SK-N-SH (cell line): Measurements from ENCODE around the gene ADRB2. TPM values are rescaled to one million over a fixed set of nuclear protein-coding genes. Genes with fewer than 3 reads are reported as not detected.

Experiments
- CTCF ChIA-PET: fragments of 300-600, 350-600 bp; formaldehyde crosslinking; extraction: SDS; loops from one replicate; lab custom pipeline; 2021; lab: Yijun Ruan, JAX
- POLR2A ChIA-PET: fragments of 350-600 bp; sonication (Branson Sonifier 250); formaldehyde crosslinking; extraction: SDS; loops from one replicate; lab custom pipeline; 2020; ENCODE audit warnings: antibody characterized with exemption, inconsistent platforms; lab: Yijun Ruan, JAX
- DNase-seq: peaks from one replicate; pipeline ENCODE4 v3.0.0; 2012
- H2AFZ ChIP-seq: fragments of 200-600 bp; sonication (generic); 2 replicates; pipeline ENCODE4 v1.8.1; 2016; ENCODE audit warnings: antibody characterized with exemption, mild to moderate bottlenecking, low read depth
- H3F3A ChIP-seq: fragments of 200-600 bp; sonication (generic); replicated peaks from 2 replicates; pipeline ENCODE3; 2016; ENCODE audit warnings: antibody characterized with exemption, mild to moderate bottlenecking; ENCODE audit not compliant: insufficient read depth
- H3K27ac ChIP-seq, 2 experiments: fragments of 200-500 bp in 1 of 2; fragments of 200-600 bp in 1 of 2; sonication (Bioruptor generic) in 1 of 2; sonication (generic), shearing (Covaris generic) in 1 of 2; 2 replicates each; pipeline versions ENCODE4 v1.5.1 to v1.6.1; 2014 to 2016; ENCODE audit warnings: low read depth in 2 of 2, inconsistent platforms in 1 of 2, low read length in 1 of 2, mild to moderate bottlenecking in 1 of 2, mixed read lengths in 1 of 2
- H3K27me3 ChIP-seq: fragments of 200-600 bp; sonication (generic), shearing (Covaris generic); 2 replicates; pipeline ENCODE4 v1.6.1; 2016; ENCODE audit warnings: mixed run types; ENCODE audit not compliant: insufficient read depth
- H3K36me3 ChIP-seq, 2 experiments: fragments of 200-500 bp in 1 of 2; fragments of 200-600 bp in 1 of 2; sonication (Bioruptor generic) in 1 of 2; sonication (generic) in 1 of 2; replicated peaks in 1 of 2; 2 replicates each; pipeline versions ENCODE3 to v1.5.1; 2014 to 2016; ENCODE audit warnings: low read length in 1 of 2, mild to moderate bottlenecking in 1 of 2; ENCODE audit not compliant: insufficient read depth in 2 of 2, control insufficient read depth in 1 of 2
- H3K4me1 ChIP-seq, 2 experiments: fragments of 200-500 bp in 1 of 2; fragments of 200-600 bp in 1 of 2; sonication (Bioruptor generic) in 1 of 2; sonication (generic), shearing (Covaris generic) in 1 of 2; 2 replicates each; pipeline versions ENCODE4 v1.5.1 to v1.6.1; 2014 to 2016; ENCODE audit warnings: low read depth in 1 of 2, low read length in 1 of 2, mixed run types in 1 of 2; ENCODE audit not compliant: insufficient read depth in 2 of 2, control insufficient read depth in 1 of 2
- H3K4me2 ChIP-seq: fragments of 200-600 bp; sonication (generic), shearing (Covaris generic); 2 replicates; pipeline ENCODE4 v1.6.1; 2017; ENCODE audit warnings: mixed run types
- H3K4me3 ChIP-seq, 2 experiments: fragments of 200-500 bp in 1 of 2; fragments of 200-600 bp in 1 of 2; sonication (Bioruptor generic) in 1 of 2; sonication (generic), shearing (Covaris generic) in 1 of 2; 2 replicates each; pipeline versions ENCODE4 v1.5.1 to v1.8.1; 2014 to 2016; ENCODE audit warnings: low read depth in 2 of 2, inconsistent platforms in 1 of 2, low read length in 1 of 2, mild to moderate bottlenecking in 1 of 2, mixed read lengths in 1 of 2, moderate library complexity in 1 of 2
- H3K79me2 ChIP-seq: fragments of 200-600 bp; sonication (generic); 2 replicates; pipeline ENCODE4 v1.8.1; 2017; ENCODE audit warnings: mild to moderate bottlenecking; ENCODE audit not compliant: insufficient read depth
- H3K9ac ChIP-seq: fragments of 200-600 bp; sonication (generic); 2 replicates; pipeline ENCODE4 v1.6.1; 2017; ENCODE audit warnings: mixed run types
- H3K9me2 ChIP-seq: fragments of 200-600 bp; sonication (generic); 2 replicates; pipeline ENCODE4 v1.6.1; 2017; ENCODE audit warnings: mixed run types
- H3K9me3 ChIP-seq: fragments of 200-600 bp; sonication (generic); 2 replicates; pipeline ENCODE4 v1.6.1; 2017; ENCODE audit warnings: mixed run types, mild to moderate bottlenecking, moderate library complexity
- H4K20me1 ChIP-seq: fragments of 200-600 bp; sonication (generic); 2 replicates; pipeline ENCODE4 v1.6.1; 2017; ENCODE audit warnings: mild to moderate bottlenecking, mixed run types; ENCODE audit not compliant: insufficient read depth
- ELF1 ChIP-seq: IDR thresholded peaks from 2 replicates; pipeline ENCODE4 v1.4.0; 2012
- FOXJ3 ChIP-seq: sonication (generic); formaldehyde crosslinking; IDR thresholded peaks from 2 replicates; pipeline ENCODE4 v1.5.1; 2020; ENCODE audit warnings: mild to moderate bottlenecking, missing genetic modification reagents
- GABPA ChIP-seq: IDR thresholded peaks from 2 replicates; pipeline ENCODE4 v1.4.0; 2012; ENCODE audit warnings: low read depth, mild to moderate bottlenecking
- GATA2 ChIP-seq: sonication (generic); formaldehyde crosslinking; IDR thresholded peaks from 2 replicates; pipeline ENCODE4 v1.5.0; 2020; ENCODE audit warnings: mild to moderate bottlenecking, missing genetic modification reagents
- IRF3 ChIP-seq: fragments of 150-350 bp; IDR thresholded peaks from 2 replicates; pipeline ENCODE4 v1.6.1; 2016; ENCODE audit warnings: mild to moderate bottlenecking, low read depth, low read length
- JUND ChIP-seq: IDR thresholded peaks from 2 replicates; pipeline ENCODE4 v1.4.0; 2012
- MEF2A ChIP-seq: IDR thresholded peaks from 2 replicates; pipeline ENCODE4 v1.4.0; 2012; ENCODE audit warnings: low read depth, borderline replicate concordance
- MXI1 ChIP-seq: IDR thresholded peaks from 2 replicates; pipeline ENCODE4 v1.6.1; 2012; ENCODE audit warnings: mild to moderate bottlenecking, low read depth, low read length, improper control_type of control experiment
- NFIC ChIP-seq: IDR thresholded peaks from 2 replicates; pipeline ENCODE4 v1.4.0; 2012; ENCODE audit warnings: borderline replicate concordance
- POLR2AphosphoS5 ChIP-seq: IDR thresholded peaks from 2 replicates; pipeline ENCODE4 v1.6.1; 2012; ENCODE audit warnings: low read depth, low read length
- RAD21 ChIP-seq: IDR thresholded peaks from 2 replicates; pipeline ENCODE4 v1.6.1; 2012; ENCODE audit warnings: mild to moderate bottlenecking, low read length
- REST ChIP-seq: IDR thresholded peaks from 2 replicates; pipeline ENCODE4 v1.6.1; 2012; ENCODE audit warnings: mild to moderate bottlenecking, low read depth, low read length, moderate library complexity
- RXRA ChIP-seq: IDR thresholded peaks from 2 replicates; pipeline ENCODE4 v1.4.0; 2012; ENCODE audit warnings: low read depth, mild to moderate bottlenecking, borderline replicate concordance
- SIN3A ChIP-seq: IDR thresholded peaks from 2 replicates; pipeline ENCODE4 v1.6.1; 2012; ENCODE audit warnings: low read depth, mild to moderate bottlenecking, low read length, moderate library complexity, borderline replicate concordance
- TAF1 ChIP-seq: IDR thresholded peaks from 2 replicates; pipeline ENCODE4 v1.6.1; 2012; ENCODE audit warnings: low read depth, mild to moderate bottlenecking, low read length, moderate library complexity, borderline replicate concordance
- TCF12 ChIP-seq: IDR thresholded peaks from 2 replicates; pipeline ENCODE4 v1.4.0; 2012
- TEAD4 ChIP-seq: IDR thresholded peaks from 2 replicates; pipeline ENCODE4 v1.4.0; 2012; ENCODE audit warnings: mild to moderate bottlenecking, borderline replicate concordance; ENCODE audit not compliant: insufficient read depth
- USF2 ChIP-seq: fragments of 150-350 bp; IDR thresholded peaks from 2 replicates; pipeline ENCODE4 v1.6.1; 2017; ENCODE audit warnings: antibody characterized with exemption, low read length, low read depth, borderline replicate concordance
- YY1 ChIP-seq: IDR thresholded peaks from 2 replicates; pipeline ENCODE4 v1.4.0; 2012; ENCODE audit warnings: low read depth, mild to moderate bottlenecking
- WGBS: methylation state at CpG from one replicate; pipeline ENCODE4 v1.1.6; 2017; ENCODE audit warnings: low lambda C conversion rate; 5-methylcytosine and 5-hydroxymethylcytosine counted together
- polyA plus RNA-seq, 3 experiments: library from polyadenylated mRNA; depleted of rRNA; stranded (reverse); fragments of >200 nt; gene quantifications; 2 replicates each; pipeline ENCODE4 v1.2.3, GENCODE V29; 2012
- TF ChIP-seq, protein P1 (sequence below): fragments of 200-600 bp; sonication (generic); IDR thresholded peaks from 2 replicates; pipeline ENCODE4 v1.6.1; 2017; ENCODE audit warnings: antibody characterized with exemption, mild to moderate bottlenecking, moderate library complexity

ADRB2 gene
- polyA plus RNA-seq, 1 of the 3 experiments (the other 2 are of a cell fraction) = 1.0 TPM

DNA sequence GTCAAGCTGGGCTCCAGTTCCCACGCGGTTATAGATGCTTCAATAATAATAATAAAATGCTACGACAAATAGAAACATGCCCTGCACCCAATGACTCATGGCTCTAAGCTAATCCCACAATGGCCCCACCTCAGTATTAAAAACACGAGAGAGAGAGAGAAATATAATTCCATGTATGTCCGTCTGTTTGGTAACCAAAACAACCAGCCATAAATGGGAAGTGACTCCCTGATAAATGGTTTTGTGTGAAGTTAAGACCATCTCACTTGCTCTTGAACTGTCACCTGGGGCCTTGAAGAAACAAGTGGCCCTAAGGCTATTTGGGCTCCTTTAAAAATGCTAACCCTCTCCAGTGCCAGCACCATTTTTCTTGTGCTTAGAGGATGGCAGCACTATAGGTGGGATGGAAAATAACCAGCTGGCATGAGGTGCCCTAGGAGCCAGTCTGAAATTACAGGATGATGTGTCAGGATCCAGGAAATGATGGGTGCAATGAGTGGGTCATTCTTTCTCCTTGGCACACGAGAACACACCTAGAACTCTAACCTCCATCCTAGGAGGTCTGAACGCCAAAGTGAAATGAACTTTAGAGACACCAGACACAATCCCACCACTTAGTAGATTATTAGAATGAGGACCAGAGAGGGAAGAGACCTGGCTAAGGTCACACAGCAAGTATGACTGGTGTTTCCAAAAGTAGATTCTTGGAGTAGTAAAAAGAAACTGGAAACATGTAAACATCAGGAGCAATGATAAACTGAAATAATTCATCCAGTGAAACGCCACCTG is 35.7 kb upstream of the ADRB2 start:
- WGBS = 78% methylated on average over 8 of the region's 8 CpGs
- H3K4me1 ChIP-seq = peaks cover 0 to 15% of the 10 kb centered on the region in 2 experiments; a peak in 3 of 4 replicates
- H3F3A ChIP-seq = peaks cover 11% of the 10 kb centered on the region
- H3K27ac ChIP-seq = no peak overlapping the region; a peak in 1 of 4 replicates
- TF ChIP-seq MEF2A = no peak
- TF ChIP-seq SIN3A = no peak
- no peak for TF ChIP-seq TAF1
- no peak for TF ChIP-seq GATA2
- TF ChIP-seq FOXJ3 (CRISPR knock-in tag) = no peak
- no peak for TF ChIP-seq RXRA
- no peak for TF ChIP-seq NFIC
- no peak for TF ChIP-seq USF2
- TF ChIP-seq JUND = no peak
- no peak for TF ChIP-seq RAD21
- no peak for TF ChIP-seq TCF12
- TF ChIP-seq YY1 = no peak
- TF ChIP-seq IRF3 = no peak
- no peak for TF ChIP-seq GABPA
- TF ChIP-seq, protein P1, sequence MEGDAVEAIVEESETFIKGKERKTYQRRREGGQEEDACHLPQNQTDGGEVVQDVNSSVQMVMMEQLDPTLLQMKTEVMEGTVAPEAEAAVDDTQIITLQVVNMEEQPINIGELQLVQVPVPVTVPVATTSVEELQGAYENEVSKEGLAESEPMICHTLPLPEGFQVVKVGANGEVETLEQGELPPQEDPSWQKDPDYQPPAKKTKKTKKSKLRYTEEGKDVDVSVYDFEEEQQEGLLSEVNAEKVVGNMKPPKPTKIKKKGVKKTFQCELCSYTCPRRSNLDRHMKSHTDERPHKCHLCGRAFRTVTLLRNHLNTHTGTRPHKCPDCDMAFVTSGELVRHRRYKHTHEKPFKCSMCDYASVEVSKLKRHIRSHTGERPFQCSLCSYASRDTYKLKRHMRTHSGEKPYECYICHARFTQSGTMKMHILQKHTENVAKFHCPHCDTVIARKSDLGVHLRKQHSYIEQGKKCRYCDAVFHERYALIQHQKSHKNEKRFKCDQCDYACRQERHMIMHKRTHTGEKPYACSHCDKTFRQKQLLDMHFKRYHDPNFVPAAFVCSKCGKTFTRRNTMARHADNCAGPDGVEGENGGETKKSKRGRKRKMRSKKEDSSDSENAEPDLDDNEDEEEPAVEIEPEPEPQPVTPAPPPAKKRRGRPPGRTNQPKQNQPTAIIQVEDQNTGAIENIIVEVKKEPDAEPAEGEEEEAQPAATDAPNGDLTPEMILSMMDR = no peak
- no peak for TF ChIP-seq POLR2AphosphoS5
- TF ChIP-seq TEAD4 = no peak
- no peak for TF ChIP-seq MXI1
- no peak for TF ChIP-seq ELF1
- no peak for TF ChIP-seq REST
- no peaks in the 10 kb centered on the region for H3K9me3 ChIP-seq
- H3K9me2 ChIP-seq = no peaks in the 10 kb centered on the region; the same call in 1 of the 2 replicates
- H3K27me3 ChIP-seq = no peaks in the 10 kb centered on the region
- H3K4me3 ChIP-seq = no peak overlapping the region
- no peaks in the 10 kb centered on the region for H3K36me3 ChIP-seq
- ChIA-PET POLR2A (no interaction called here), CTCF (interaction anchor here (0.5 kb wide), 1 partner anchor 369 kb away, joined by 3 read pairs; no protein-coding TSS in a partner anchor)
- H3K9ac ChIP-seq = no peak overlapping the region
- no peak for DNase-seq
- no peak overlapping the region; the same call in 1 of the 2 replicates for H3K4me2 ChIP-seq
- H3K79me2 ChIP-seq = no peaks in the 10 kb centered on the region
- no peaks in the 10 kb centered on the region for H4K20me1 ChIP-seq
- no peak overlapping the region for H2AFZ ChIP-seq
